ENCODE results near the gene SIRPB2.
"Not testable (repeated sequence)": the region's sequence is repeated elsewhere in the genome, so short reads cannot be mapped to it uniquely, and the experiment has no call there.

SIRPB2 gene

DNA sequence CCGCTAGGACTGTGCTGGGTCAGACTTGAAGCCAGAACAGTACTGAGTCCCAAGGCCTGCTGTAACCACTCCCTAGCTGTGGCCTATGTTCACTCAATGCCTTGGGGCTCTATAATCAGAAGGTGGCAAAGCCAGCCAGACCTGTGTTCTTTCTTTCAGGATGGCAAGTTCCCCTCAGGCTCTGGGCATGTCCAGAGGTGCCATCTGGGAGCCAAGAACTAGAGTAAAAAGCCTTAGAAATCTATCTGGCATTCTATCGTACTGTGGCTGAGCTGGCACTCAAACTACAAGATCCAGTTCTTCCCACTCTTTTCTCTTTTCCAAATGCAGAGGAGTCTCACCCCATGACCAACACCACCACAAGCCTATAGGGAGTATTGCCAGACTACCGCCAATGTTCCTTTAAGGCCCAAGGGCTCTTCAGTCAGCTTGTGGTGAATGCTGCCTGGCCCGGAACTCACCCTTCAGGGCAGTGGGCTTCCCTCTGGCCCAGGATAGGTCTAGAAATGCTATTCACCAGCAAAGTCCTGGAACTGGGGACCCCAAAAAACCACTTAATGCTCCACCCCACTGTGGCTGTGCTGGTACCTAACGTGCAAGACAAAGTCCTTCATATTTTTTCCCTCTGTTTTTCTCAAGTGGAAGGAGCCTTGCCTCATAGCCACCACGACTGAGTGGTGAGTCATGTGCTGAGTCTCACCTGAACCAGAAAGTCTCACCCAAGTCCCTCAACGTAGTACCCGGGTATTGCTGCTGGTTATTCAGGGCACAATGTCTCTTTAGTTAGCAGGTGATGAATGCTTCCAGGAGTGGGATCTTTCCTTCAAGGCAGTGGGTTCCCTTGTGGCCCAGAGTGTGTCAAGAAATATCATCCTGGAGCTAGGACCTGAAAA is 8.6 kb upstream of the SIRPB2 start:
- no peak for DNase-seq

DNA sequence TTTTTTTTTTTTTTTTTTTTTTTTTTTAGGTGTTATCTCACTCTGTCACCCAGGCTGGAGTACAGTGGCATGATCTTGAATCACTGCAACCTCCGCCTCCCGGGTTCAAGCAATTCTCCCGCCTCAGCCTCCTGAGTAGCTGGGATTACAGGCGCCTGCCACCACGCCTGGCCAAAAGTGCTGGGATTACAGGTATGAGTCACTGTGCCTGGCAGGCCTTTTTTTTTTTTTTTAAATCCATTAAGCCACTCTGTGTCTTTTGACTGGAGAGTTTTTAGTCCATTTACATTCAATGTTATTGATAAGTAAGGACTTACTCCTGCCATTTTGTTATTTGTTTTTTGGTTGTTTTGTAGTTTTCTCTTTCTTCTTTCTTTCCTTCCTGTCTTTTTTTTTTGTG is 6.2 kb upstream of the SIRPB2 start:
- not testable (repeated sequence) for DNase-seq

GRCh38 chr20:1496930-1497329 is 5.7 kb upstream of the SIRPB2 start:
- no peak for DNase-seq

DNA sequence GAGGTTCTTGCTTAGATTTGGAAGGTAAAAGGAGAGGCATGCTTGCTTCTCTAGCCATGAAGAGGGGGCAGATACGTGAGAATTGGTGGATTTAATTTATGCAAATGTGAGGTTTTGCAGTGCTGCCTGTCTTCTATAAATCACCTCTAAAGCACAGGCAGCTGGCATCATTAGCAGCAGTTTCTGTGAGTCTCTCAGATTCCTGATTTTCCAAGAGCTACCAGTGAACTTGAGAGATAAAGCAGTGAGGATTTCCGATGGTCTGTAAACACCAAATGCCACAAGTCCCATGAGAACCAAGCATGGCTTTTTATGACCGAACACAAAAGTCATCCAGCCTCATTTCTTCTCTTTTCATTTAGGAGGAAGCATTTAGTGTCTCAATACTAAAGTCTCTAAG is 3.2 kb upstream of the SIRPB2 start:
- DNase-seq, result no peak

DNA sequence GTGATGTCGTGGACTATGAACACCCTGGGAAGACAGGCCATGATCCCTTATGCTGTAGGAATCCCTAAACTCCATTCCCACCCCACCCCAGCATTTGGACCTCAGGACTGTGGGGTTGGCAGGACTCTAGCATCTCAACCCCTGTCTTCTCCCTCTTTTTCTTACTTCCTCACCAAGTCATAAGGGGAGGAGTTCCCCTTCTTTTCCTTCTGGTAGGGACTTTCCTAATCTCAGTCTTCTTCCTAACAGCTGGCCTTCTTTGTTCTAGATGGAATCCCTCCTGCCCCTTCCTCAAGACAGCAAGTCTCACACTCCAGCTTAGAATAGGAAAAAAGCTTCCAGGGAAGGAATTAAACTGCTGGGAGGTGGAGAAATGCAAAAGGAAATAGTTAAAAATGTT is 2.3 kb upstream of the SIRPB2 start:
- no peak for DNase-seq

DNA sequence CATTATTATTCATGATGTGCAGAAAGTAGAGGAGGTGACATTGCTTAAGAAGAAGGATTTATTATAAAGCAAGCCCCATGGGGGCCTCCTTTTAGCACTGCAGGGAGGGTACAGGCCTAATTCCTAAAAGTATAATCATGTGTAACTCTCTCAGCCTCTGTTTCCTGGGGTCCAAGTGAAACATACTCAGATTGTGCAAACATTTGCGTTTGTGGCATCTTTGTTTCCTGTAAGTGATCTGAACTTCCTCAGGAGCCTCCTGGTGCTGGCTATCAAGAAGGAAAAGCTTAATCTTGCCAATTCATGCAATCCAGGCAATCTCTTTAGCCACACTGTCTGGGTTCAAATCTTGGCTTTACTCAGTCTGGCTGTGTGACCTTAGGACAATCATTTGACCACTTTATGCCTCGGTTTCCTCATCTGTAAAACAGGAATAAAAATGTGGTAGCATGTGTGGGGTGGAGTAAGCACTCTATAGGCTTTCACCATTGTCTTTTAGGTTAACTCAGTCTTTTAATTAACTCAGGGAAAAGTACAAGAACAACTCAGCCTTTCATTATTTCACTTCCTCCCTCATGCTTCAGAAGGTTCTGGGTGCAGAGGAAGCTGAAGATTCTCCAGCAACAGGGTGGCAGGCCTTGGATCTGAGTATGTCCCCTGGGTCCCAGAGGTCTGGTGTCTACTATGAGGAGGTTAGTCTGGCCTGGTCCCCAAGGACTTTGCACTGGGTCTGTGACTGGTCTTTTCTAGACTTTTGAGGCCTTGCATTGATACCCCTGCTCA is 831 bp upstream of the SIRPB2 start:
- DNase-seq, result no peak

DNA sequence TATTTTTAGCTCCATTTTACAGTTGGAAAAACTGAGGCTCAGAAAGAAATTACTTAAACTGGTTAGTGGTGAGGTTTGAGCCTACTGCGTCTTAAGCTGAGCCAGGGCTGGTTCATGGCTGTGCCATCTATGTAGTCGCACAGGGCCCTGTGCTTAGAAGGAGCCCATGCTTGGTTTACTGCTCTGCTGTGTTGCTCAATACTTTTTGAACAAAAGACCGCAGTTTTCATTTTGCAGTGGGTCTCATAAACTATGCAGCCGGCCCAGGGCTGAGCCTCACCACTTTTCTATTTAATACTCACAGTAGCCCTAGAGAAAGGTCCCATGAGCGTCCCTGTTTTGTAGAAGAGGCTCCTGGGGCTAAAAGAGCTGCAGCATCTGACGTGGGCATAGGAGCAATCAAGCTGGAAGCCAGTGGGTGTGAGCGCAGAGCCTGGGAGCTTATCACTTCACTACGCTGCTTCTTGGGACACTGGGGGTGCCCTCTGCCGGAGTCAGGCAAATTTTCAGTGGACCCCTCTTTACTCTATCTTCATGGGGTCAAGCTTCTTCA is 501 bp downstream of the SIRPB2 start:
- no peak for DNase-seq

- no peak for DNase-seq
Observed at GRCh38 chr20:1489764-1490436, 1.3 kb downstream of the SIRPB2 start.

DNA sequence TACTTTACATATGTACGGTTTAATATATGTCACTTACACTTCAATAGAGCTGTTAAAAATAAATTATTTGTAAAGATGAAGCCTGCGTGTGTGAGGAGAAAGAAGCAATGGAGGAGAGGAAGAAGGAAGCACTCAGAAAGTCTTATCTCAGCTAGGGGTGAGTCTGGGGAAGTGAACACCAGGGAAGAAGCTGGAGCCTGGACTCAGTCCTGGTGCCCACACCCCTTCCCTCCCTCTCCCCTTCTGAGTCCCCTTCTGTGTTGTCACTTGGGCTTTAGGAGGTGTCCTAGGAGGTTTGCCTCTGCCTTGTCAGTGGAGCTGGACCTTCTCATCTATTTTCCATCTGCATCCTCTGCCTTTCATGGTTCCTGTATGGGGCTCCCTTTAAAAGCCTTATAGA is 1.9 kb downstream of the SIRPB2 start:
- no peak for DNase-seq

- DNase-seq, result no peak
Observed at GRCh38 chr20:1486566-1486965, 4.7 kb downstream of the SIRPB2 start.

- no peak for DNase-seq
Observed at GRCh38 chr20:1484438-1485116, 6.6 kb downstream of the SIRPB2 start.

DNA sequence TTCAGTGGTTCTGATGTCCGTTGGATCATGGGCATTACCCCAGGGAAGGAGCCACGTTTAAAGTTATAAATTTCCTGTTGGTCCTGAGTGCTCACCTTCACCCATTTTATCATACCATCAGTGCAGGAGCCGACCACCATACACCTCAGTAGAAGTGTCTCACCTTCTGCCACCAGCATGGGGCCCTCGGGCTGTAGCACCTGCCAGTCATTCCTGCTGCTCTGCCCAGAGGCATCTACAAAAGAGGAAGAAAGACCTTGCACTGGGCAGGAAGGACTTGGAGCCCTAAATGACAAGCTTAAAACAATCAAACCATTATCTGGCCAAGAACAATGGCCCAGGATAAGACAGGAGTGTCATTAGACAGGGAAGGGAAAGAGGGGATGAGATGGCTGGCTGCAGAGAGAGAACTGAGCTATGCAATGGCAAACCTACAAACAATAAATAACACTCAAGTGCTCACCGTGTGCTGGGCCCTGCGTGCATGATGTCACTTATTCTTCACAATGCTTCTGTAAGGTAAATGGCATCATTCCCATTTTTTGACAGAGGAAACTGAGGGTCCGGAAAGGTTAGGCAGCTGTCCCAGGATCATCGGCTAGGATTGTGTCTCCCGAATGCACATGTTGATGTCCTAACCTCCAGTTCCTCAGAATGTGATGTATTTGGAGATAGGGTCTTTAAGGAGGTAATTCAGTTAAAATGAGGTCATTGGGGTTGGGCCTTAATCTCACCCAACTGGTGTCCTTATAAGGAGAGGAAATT is 11.2 kb downstream of the SIRPB2 start:
- no peak for DNase-seq

DNA sequence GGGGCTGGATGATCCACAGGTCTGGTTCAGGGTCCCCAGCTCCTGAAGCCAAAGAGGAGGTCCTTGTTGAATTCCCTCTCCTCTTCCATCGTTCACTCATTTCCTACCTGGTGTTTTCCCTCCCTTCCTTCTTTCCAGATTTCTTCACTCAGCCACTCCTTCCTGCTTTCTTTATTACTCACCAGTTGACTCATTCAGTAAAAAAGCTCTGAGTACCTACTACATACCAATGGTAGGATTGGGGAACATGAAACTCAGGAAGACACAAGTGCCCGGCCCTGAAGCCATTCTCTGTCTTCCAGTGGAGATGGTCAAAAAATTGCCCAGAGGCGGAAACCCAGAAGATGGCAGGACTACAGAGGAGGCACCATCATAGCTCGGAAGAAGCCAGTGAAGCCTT is 12.7 kb downstream of the SIRPB2 start:
- no peak for DNase-seq

DNA sequence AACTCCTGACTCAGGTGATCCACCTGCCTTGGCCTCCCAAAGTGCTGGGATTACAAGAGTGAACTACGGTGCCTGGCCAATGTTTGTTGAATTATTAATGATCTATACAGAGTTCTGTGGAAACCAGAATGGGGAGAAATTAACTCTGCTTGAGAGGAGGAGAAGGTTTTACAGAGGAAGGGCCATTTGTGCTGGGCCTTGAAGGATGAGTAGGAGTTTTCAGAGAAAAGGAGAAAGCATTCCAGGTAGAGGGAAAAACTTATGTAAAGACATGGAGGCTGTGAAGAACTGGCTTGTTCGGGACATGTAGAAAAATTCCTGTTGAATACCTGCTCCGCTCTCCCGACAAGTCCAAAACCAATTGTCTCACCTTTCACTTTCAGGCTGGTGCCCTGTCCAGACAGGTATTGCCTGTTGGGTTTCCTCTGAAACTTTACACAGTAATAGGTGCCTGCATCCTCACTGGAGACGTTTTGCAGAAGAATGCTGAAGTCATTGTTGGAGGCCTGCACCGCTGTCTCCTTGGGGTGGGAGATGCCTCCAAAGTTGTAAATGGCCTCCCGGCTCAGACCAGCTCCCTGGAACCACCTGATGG is 13.2 kb downstream of the SIRPB2 start:
- no peak for DNase-seq

- no peak for DNase-seq
Observed at GRCh38 chr20:1474817-1475603, 16.2 kb downstream of the SIRPB2 start.

GRCh38 chr20:1474325-1474724 is 16.9 kb downstream of the SIRPB2 start:
- no peak for DNase-seq

DNA sequence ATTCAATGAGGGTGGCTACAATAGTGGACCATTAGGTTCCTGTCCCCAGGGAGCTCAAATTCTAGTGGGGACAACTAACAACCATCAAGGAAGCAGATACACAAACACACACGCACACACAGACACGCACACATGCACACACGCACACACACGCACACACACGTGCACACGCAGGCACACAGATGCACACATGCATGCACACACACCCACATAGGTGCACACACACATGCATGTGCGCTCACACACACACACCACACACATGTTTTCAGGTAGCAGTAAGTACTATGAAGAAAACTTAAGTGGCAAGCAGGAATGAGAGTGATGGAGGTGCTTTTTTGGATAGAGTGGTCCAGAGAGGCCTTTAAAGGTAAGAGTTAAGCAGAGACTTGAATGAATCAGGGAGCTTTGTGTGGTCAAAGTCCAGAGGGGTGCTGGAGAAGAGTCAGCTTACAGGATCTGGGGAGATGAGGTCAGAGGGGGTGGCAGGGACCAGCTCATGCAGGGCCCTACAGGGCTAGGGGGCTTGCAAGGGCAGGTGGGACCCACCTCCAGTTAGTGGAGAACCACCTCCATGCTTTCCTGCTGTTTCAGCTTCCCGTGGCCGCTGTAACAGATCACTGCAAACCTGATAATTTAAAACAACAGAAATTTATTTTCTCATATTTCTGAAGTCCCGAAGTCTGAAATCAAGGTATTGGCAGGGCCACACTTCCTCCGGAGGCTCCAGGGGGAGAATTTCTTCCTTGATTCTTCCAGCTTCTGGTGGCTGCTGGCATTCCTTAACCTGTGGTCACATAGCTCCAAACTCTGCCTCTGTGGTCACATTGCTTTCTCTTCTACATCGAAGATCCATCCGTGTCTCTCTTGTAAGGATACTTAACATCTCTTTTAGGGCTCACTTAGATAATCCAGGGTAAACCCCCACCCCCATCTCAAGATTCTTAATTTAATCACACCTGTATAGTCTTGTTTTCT is 17.7 kb downstream of the SIRPB2 start:
- no peak for DNase-seq

DNA sequence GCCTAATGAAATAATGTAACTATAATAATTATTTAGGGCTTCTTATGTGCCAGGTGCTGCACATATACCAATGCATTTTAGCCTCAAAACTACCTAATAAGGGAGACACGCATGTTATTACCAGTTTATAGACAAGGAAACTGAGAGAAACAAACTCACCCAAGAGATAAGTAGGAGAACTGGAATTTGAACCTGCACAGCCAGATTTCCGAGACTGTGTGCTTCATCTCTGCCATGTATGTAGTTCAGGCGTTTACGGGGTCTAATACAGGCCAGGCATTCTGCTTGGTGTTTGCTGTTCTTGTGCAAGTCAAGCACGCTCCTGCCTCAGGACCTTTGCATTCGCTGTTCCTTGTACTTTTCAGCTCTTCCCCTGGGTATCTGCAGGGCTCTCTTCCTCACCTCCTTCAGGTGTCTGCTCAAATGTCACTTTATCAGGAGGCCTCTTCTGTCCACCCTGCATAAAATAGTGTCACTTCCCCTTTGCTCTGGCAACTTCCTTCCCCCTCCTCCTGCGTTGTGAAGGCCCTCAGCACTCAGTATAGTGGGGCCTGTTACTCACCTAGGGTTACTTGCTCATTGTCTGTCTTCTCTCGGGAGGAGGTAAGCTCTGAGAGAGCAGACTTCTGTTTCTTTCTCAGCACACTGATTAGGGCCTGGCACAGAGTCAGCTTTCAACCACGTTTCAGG is 18.5 kb downstream of the SIRPB2 start:
- no peak for DNase-seq

DNA sequence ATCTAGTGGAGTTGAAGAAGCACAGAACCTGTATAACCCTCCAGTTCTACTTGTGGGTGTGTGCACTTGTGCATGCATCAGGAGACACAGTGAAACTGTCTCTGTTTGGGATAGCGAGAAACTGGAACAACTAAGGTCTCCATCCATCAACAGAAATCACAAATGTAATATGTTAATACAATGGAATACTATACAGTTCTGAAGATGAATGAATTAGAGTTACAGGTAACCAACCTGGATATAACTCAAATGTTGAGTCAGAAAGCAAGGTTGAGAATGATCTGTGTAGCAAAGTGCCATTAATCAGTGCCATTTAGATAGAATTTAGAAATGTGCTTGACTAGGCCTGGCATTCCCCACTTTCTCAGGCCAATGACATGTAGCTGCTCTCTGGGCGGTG is 20.0 kb downstream of the SIRPB2 start:
- no peak for DNase-seq
